Measurements from ENCODE around the gene NEUROD6.

- TF ChIP-seq, protein P1, sequence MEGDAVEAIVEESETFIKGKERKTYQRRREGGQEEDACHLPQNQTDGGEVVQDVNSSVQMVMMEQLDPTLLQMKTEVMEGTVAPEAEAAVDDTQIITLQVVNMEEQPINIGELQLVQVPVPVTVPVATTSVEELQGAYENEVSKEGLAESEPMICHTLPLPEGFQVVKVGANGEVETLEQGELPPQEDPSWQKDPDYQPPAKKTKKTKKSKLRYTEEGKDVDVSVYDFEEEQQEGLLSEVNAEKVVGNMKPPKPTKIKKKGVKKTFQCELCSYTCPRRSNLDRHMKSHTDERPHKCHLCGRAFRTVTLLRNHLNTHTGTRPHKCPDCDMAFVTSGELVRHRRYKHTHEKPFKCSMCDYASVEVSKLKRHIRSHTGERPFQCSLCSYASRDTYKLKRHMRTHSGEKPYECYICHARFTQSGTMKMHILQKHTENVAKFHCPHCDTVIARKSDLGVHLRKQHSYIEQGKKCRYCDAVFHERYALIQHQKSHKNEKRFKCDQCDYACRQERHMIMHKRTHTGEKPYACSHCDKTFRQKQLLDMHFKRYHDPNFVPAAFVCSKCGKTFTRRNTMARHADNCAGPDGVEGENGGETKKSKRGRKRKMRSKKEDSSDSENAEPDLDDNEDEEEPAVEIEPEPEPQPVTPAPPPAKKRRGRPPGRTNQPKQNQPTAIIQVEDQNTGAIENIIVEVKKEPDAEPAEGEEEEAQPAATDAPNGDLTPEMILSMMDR (IDR thresholded peaks at IDR 0.05): no peak
- no peak for TF ChIP-seq EP300 (IDR thresholded peaks at IDR 0.05)
Measured at GRCh38 chr7:31307972-31308371, 32.6 kb downstream of the NEUROD6 start.
